Measurements from ENCODE around the gene ABHD14A.

DNA sequence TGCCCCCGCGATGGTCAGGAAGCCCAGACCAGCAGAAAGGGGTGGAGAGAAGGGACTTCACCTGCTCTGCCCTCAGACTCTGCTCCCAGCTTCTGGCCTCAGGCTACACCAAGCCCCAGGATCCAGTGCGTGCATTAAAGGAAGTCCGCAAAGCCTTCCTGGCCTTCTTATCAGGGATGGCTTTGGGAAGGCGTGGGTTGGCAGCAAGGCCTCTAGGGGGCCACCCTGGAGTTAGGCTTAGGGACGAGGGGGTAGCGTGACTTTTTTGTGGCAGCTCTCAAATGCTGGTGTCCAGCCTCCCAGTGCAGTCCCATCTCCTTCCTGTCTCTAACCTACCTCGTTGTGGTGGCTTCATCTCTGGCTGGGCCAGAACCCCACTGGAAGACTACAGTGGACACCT lies 39.7 kb downstream of the ABHD14A start:
- TF ChIP-seq, protein P1, sequence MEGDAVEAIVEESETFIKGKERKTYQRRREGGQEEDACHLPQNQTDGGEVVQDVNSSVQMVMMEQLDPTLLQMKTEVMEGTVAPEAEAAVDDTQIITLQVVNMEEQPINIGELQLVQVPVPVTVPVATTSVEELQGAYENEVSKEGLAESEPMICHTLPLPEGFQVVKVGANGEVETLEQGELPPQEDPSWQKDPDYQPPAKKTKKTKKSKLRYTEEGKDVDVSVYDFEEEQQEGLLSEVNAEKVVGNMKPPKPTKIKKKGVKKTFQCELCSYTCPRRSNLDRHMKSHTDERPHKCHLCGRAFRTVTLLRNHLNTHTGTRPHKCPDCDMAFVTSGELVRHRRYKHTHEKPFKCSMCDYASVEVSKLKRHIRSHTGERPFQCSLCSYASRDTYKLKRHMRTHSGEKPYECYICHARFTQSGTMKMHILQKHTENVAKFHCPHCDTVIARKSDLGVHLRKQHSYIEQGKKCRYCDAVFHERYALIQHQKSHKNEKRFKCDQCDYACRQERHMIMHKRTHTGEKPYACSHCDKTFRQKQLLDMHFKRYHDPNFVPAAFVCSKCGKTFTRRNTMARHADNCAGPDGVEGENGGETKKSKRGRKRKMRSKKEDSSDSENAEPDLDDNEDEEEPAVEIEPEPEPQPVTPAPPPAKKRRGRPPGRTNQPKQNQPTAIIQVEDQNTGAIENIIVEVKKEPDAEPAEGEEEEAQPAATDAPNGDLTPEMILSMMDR (IDR thresholded peaks at IDR 0.05): no peak
- TF ChIP-seq POLR2A (IDR thresholded peaks at IDR 0.05): no peak
